ENCODE data around the gene BNC2.
A peak's percentile ranks its signal among the peaks of the same experiment; 100 is the strongest.

BNC2 gene

GRCh38 chr9:16425562-16426231 is 444.8 kb downstream of the BNC2 start:
- TF ChIP-seq TAF1 (IDR thresholded peaks at IDR 0.05; ENCODE audit: borderline replicate concordance, low read depth, low read length) (no peak), POLR2AphosphoS5 (IDR thresholded peaks at IDR 0.05; ENCODE audit: low read depth, low read length) (no peak), POLR2A (IDR thresholded peaks at IDR 0.05; ENCODE audit: low read depth, low read length) (no peak)
- DNase-seq (ENCODE audit: insufficient read length) (no peak), FAIRE-seq (no peak)

- no peak for DNase-seq (ENCODE audit: insufficient read length)
- TF ChIP-seq POLR2AphosphoS5 (IDR thresholded peaks at IDR 0.05; ENCODE audit: low read depth, low read length) = no peak
- no peak for TF ChIP-seq TAF1 (IDR thresholded peaks at IDR 0.05; ENCODE audit: borderline replicate concordance, low read depth, low read length)
- TF ChIP-seq POLR2A (IDR thresholded peaks at IDR 0.05; ENCODE audit: low read depth, low read length) = no peak
- FAIRE-seq = no peak
Observed at GRCh38 chr9:16422114-16422513, 448.4 kb downstream of the BNC2 start.

GRCh38 chr9:16421532-16421931 is 448.9 kb downstream of the BNC2 start:
- DNase-seq (ENCODE audit: insufficient read length) (no peak), FAIRE-seq (peak; percentile 9)
- TF ChIP-seq POLR2AphosphoS5 (IDR thresholded peaks at IDR 0.05; ENCODE audit: low read depth, low read length) (no peak), TAF1 (IDR thresholded peaks at IDR 0.05; ENCODE audit: borderline replicate concordance, low read depth, low read length) (no peak), POLR2A (IDR thresholded peaks at IDR 0.05; ENCODE audit: low read depth, low read length) (no peak)

- DNase-seq (ENCODE audit: insufficient read length) (no peak), FAIRE-seq (no peak)
- TF ChIP-seq POLR2AphosphoS5 (IDR thresholded peaks at IDR 0.05; ENCODE audit: low read depth, low read length) = no peak
- TF ChIP-seq POLR2A (IDR thresholded peaks at IDR 0.05; ENCODE audit: low read depth, low read length) = no peak
- no peak for TF ChIP-seq TAF1 (IDR thresholded peaks at IDR 0.05; ENCODE audit: borderline replicate concordance, low read depth, low read length)
Observed at GRCh38 chr9:16419124-16419523, 451.3 kb downstream of the BNC2 start.

GRCh38 chr9:16418721-16419120 is 451.7 kb downstream of the BNC2 start:
- FAIRE-seq (no peak), DNase-seq (ENCODE audit: insufficient read length) (no peak)
- TF ChIP-seq TAF1 (IDR thresholded peaks at IDR 0.05; ENCODE audit: borderline replicate concordance, low read depth, low read length) (no peak), POLR2A (IDR thresholded peaks at IDR 0.05; ENCODE audit: low read depth, low read length) (no peak), POLR2AphosphoS5 (IDR thresholded peaks at IDR 0.05; ENCODE audit: low read depth, low read length) (no peak)

- no peak for FAIRE-seq
- TF ChIP-seq POLR2A (IDR thresholded peaks at IDR 0.05; ENCODE audit: low read depth, low read length) (no peak), TAF1 (IDR thresholded peaks at IDR 0.05; ENCODE audit: borderline replicate concordance, low read depth, low read length) (no peak), POLR2AphosphoS5 (IDR thresholded peaks at IDR 0.05; ENCODE audit: low read depth, low read length) (no peak)
- DNase-seq (ENCODE audit: insufficient read length) = no peak
Observed at GRCh38 chr9:16417749-16418148, 452.7 kb downstream of the BNC2 start.

GRCh38 chr9:16417161-16417560 is 453.3 kb downstream of the BNC2 start:
- no peak for DNase-seq (ENCODE audit: insufficient read length)
- peak; percentile 67 for FAIRE-seq
- TF ChIP-seq POLR2AphosphoS5 (IDR thresholded peaks at IDR 0.05; ENCODE audit: low read depth, low read length) (no peak), TAF1 (IDR thresholded peaks at IDR 0.05; ENCODE audit: borderline replicate concordance, low read depth, low read length) (no peak), POLR2A (IDR thresholded peaks at IDR 0.05; ENCODE audit: low read depth, low read length) (no peak)

GRCh38 chr9:16414451-16414850 is 456.0 kb downstream of the BNC2 start:
- FAIRE-seq = no peak
- no peak for TF ChIP-seq POLR2A (IDR thresholded peaks at IDR 0.05; ENCODE audit: low read depth, low read length)
- TF ChIP-seq POLR2AphosphoS5 (IDR thresholded peaks at IDR 0.05; ENCODE audit: low read depth, low read length) = no peak
- TF ChIP-seq TAF1 (IDR thresholded peaks at IDR 0.05; ENCODE audit: borderline replicate concordance, low read depth, low read length) = no peak
- DNase-seq (ENCODE audit: insufficient read length) = no peak

- DNase-seq (ENCODE audit: insufficient read length) = no peak
- FAIRE-seq = no peak
- no peak for TF ChIP-seq POLR2AphosphoS5 (IDR thresholded peaks at IDR 0.05; ENCODE audit: low read depth, low read length)
- TF ChIP-seq TAF1 (IDR thresholded peaks at IDR 0.05; ENCODE audit: borderline replicate concordance, low read depth, low read length) = no peak
- no peak for TF ChIP-seq POLR2A (IDR thresholded peaks at IDR 0.05; ENCODE audit: low read depth, low read length)
Observed at GRCh38 chr9:16413509-16414016, 456.9 kb downstream of the BNC2 start.

GRCh38 chr9:16412740-16413139 is 457.7 kb downstream of the BNC2 start:
- FAIRE-seq (no peak), DNase-seq (ENCODE audit: insufficient read length) (no peak)
- TF ChIP-seq TAF1 (IDR thresholded peaks at IDR 0.05; ENCODE audit: borderline replicate concordance, low read depth, low read length) (no peak), POLR2A (IDR thresholded peaks at IDR 0.05; ENCODE audit: low read depth, low read length) (no peak), POLR2AphosphoS5 (IDR thresholded peaks at IDR 0.05; ENCODE audit: low read depth, low read length) (no peak)

GRCh38 chr9:16411311-16411710 is 459.2 kb downstream of the BNC2 start:
- DNase-seq (ENCODE audit: insufficient read length) = no peak
- FAIRE-seq = no peak
- TF ChIP-seq POLR2A (IDR thresholded peaks at IDR 0.05; ENCODE audit: low read depth, low read length) = no peak
- no peak for TF ChIP-seq POLR2AphosphoS5 (IDR thresholded peaks at IDR 0.05; ENCODE audit: low read depth, low read length)
- no peak for TF ChIP-seq TAF1 (IDR thresholded peaks at IDR 0.05; ENCODE audit: borderline replicate concordance, low read depth, low read length)

- TF ChIP-seq POLR2A (IDR thresholded peaks at IDR 0.05; ENCODE audit: low read depth, low read length) (no peak), TAF1 (IDR thresholded peaks at IDR 0.05; ENCODE audit: borderline replicate concordance, low read depth, low read length) (no peak), POLR2AphosphoS5 (IDR thresholded peaks at IDR 0.05; ENCODE audit: low read depth, low read length) (no peak)
- FAIRE-seq (no peak), DNase-seq (ENCODE audit: insufficient read length) (no peak)
Observed at GRCh38 chr9:16410601-16411280, 459.7 kb downstream of the BNC2 start.

All from GM12892 (cell line).